NCI-H524 treated with DMSO at 0.1 percent for 48 hours (cell line): ENCODE data around the gene ATG5.

Experiments used
- DNase-seq: peaks from one replicate; lab custom pipeline; 2025; lab: John Stamatoyannopoulos, UW

ATG5 gene

DNA sequence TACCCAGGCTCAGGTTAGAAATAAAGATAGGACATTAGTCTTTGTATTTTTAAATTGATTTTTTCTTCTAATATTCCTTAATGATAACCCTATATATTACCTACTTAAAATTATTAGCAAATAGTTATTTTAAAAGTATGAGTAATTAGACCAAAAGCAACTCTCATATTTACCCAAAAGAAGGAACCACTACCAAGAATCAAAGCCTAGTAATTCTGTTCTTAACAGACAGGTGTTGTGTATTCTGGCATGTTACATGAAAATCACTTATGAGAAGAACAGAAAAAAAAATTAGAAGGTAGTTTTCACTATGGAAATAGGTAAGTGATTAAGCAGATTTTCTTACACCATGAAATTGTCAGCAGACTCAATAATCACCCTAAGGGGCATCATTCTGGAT lies 105.1 kb downstream of the ATG5 start:
- DNase-seq = no peak

DNA sequence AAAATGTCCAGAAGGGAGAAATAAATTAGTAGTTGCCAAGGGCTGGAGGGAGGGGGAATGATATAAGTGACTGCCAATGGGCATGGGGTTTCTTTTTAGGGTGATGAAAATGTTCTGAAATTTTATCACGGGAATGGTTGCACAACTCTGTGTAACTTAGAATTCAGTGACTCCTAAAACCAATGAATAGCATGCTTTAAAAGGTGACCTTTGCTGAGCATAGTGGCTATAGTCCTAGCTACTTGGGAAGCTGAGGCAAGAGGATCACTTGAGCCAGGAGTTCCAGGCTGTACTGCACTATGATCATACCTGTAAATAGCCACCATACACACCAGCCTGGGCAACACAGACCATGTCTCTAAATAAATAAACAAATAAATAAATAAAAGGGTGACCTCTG lies 109.0 kb downstream of the ATG5 start:
- no peak for DNase-seq

GRCh38 chr6:106215608-106216007 lies 110.0 kb downstream of the ATG5 start:
- DNase-seq = no peak

DNA sequence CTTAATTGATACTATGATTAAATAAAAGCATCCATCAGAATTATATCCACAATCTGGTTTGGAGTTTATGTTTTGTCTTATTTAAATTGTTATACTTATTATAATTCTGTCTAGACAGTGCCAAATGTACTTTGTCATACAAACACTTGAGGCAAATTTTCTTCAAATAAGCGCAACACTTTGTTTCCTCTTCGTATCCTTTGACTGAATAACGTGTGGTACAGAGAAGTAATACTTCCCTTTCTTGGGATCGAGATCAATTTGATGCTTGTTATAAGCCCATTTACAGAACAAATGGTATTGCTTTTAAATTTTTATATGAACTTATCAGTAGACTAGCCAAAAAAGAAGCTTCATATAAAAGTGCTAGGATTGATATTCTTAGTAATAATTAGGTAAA lies 111.0 kb downstream of the ATG5 start:
- DNase-seq = no peak

DNA sequence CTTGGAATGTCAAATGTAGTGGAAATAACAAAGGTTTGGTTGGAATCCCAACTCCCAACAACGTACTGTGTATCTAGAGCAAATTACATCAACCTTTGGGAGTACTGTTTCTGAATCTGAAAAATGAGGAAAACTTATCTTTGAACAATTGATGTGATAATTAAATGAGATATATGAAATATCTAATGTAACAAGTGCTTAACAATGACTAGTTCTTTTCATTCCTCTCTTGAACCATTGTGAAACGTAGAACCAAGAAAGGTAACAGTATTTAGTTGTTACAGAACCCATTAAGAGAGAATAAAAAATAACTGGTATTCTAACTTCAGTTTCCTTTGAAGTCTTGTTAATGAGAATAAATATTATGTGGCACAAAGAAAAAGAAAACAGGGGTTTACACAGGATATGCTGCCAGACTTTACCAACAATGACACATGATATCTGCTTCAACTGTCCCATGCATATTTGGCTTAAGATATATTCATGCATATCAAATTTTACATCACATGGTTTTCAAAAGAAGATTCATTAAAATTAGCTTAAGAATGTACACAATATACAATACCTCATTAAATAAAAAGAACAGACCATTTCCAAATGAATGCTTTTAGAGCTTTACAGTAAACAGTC lies 111.8 kb downstream of the ATG5 start:
- DNase-seq = no peak

- no peak for DNase-seq
These were observed 113.0 kb downstream of the ATG5 start for GRCh38 chr6:106212576-106212975.

DNA sequence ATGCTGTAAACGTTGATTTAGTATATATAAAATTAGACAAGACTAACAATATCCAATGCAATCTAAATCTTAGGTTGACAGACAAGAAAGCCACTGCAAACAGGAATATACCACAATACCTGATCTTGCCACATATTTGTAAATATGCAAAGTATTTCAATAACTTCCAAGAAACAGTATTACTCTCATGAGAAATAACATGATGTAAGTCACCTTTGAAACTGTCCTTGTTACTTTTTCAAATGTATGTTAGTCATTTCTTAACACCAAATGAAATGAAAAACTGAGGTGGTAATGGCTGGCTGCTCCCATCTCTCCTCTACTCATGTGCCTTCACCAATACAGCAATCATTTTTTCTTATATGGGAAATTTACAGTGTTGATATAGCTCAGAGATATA lies 118.7 kb downstream of the ATG5 start:
- no peak for DNase-seq

GRCh38 chr6:106204961-106205360 lies 120.6 kb downstream of the ATG5 start:
- DNase-seq = no peak

DNA sequence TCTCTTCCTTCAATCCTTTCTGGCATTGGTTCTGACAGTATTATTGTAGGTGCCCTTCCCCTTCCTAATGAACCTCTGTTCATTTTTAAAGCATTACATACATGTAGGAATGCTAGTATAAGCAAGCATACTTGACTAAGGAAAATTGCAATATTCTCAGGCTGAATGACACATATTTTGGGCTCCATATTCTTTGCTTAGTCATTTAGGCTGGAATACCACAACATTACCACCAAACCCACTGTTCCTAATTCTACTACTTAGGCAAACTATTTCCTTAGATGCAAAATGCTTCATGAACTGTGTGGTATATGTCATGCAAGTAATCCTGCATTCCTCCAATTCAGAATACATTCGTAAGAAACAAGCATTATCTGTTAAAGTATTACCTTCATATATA lies 125.6 kb downstream of the ATG5 start:
- no peak for DNase-seq

- DNase-seq = no peak
These were observed 126.2 kb downstream of the ATG5 start for GRCh38 chr6:106199331-106199730.

- no peak for DNase-seq
These were observed 128.1 kb downstream of the ATG5 start for GRCh38 chr6:106197441-106197840.

DNA sequence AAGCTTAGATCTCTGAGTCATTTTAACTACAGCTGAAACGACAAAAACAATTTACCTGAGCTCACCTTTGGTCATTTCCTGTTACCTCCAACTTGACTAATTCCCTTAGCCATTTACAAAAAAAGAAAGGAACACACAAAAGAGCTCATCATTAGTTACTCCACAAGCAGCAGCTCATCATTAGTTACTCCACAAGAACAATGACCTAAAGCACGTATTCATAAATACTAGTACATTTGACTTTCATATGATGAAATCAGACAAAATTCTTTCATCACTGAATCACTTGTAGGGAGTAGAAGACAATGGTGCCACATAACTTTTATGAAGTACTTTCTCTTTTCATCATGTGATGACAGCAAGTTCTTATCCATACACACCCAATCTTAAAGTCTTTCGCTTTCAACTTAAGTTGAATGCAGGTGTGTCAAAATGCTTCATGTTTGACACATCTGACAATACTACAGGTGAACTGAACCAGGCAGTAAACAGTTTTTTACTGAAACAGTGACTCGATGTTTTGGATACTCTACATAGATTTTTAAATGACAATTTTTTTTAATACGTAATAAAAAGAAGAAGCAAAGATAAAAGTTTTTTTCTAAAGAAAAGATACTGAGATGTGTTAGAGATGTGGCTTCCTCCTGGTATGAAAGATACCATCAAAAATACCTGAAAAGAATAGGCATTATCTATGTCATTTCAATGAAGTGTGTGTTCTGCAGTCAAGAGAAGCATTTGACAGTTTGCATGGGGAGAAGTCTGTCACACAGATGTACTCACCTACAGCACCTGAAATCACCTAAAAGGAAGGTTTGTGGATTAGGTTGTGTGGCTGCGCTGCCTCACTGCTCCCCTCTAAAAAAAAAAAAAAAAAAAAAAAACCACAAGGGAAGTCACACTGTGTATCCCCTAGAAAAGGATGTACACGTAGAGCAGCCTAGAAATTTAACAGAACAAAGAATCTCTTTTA lies 130.3 kb downstream of the ATG5 start:
- DNase-seq = no peak

DNA sequence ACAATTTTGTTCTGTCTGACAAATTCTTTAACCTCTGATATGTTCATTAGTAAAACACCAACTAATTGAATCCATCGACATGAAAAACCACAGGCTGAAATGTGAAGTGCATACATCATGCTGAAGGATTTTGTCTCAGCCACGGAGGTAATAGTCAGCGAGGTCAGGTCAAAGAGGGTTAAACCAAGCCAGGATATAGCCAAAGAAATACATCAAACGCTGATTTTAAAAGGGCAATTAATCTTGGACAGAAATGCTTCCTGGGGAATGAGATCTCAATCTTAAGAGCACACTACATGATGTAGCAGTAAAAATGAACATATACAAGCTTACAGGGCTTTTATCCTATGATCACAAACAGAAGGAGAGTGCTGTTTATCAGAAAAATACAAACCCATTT lies 132.7 kb downstream of the ATG5 start:
- DNase-seq = no peak

- DNase-seq = no peak
These were observed 137.3 kb downstream of the ATG5 start for GRCh38 chr6:106188104-106188794.

DNA sequence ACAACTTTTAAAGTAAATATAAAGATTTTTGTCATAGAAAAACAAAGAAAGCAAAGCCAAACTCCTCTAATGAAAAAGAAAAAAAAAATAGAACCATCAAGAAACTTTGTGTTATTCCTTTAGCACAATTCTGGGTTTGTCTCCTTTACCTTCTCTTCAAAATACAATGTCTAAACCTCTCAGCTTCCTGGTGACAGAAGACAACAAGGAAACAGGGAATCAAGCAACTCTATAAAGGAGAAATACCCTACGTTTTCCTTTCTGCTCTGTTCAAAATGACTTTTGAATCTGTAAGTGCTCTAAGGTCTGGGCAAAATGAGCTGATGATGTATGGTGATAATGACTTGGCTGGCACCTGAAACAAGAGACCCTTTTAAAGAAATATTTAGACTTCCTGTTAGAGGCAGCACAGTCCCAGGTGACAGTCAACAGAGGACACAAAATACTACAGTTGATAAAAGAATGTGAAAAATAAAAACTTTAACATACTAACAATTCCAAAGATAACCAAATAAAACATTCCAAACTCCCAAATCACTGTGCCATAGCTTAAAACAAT lies 138.1 kb downstream of the ATG5 start:
- no peak for DNase-seq

- no peak for DNase-seq
These were observed 138.8 kb downstream of the ATG5 start for GRCh38 chr6:106186714-106187113.

GRCh38 chr6:106186172-106186571 lies 139.4 kb downstream of the ATG5 start:
- no peak for DNase-seq

DNA sequence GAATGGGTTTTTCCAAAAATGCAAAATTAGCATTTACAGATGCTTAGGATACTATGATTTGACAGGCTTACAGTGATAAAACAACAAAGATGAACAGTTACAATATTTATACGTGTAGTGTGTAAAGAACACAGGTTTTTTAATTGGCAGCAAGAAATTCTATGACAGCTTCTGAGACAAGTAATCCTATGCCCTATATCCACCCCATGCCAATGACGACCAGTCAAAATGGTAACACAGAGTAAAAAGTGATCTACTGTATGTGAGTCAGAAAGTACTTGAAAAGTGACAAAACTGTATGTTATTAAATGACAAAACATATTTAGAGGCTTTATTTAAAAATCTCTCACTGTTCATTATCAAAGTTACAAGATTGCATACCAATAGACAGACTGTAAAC lies 139.9 kb downstream of the ATG5 start:
- no peak for DNase-seq

DNA sequence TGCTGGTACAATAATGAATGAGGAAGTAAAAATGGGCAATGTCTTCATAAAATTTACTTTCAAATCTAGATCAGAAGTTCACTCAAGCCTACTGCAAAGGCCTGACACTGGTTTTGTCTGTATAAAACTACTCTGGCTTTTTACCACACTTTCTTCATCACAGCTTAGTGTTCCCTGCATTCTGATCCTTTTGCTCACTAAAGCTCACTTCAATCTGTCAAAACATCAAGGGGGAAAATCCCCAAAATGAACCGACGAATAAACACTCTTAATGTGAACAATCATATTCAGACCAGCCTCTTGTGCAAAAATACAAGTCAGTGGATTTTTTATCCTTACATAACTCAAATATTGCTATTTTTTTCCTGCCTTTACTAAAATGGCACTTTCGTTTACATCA lies 140.9 kb downstream of the ATG5 start:
- no peak for DNase-seq

DNA sequence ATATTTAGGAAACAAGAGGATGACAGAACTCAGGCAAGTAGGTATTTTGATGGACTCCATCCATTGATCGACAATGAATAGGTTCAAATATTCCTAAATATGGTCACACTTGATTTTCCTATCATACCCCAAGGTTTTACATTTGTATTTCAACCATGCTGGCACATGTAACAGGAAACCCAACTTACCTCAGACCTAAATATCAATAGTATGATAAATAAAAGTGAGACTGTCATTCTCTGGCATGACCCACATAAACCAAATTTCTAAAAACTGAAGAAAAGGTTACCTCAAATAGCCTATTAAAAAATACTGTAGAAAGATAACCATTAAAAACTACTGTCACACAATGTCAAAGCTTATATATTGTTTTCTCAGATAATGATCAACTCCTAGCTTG lies 142.1 kb downstream of the ATG5 start:
- DNase-seq = no peak

DNA sequence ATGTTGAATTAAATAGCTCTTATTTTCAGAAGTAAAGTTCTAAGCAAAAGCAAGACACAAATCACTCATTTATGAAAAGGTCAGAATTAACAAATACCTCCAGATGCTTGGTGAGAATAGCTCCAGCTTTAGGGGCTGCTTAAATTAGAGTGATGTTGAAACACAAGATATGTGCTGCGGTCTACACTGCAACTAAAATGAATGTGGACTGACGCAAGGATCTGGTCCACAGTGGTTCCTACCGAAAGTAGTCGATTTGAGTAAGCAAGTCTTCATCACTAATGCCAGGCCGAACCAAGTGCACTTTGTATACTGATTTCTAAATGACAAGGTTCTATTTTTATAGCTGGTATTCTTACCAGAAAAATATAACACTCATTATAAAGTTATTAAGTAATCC lies 143.1 kb downstream of the ATG5 start:
- DNase-seq = no peak

DNA sequence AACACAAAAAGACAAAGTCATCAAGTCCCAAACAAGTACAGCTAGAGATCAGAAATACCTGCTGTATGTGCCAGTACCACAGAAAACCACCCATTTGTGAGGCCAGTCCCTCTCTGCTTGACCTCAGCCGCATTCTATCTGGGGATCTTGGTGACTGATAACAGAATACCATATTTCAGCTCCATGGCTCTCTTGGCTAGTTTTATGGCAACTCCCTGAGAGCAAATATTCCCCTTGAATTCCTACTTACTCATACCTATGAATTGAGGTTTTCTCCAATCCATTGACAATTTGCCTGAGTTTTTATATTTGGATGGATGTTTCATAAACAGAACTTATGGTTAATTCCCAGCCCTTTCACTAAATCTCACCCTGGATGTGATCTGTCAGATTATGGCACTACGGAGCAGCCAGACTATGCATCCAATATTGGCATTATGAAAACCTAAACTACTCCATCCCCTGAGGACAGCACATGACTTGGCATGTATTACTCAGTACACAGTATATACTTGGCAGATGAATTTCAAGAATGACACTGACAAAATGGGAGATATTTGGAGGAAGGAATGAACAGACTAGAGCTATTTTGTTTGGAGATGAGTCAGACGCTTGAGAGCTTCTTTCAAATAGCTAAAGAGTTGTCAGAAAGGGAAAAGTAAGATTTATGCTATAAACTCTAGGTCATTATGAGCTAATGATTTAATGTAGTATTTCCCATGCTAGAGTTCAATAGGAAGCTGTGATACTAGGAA lies 143.7 kb downstream of the ATG5 start:
- DNase-seq = no peak
